Loucy (cell line): Measurements from ENCODE around the gene EIF4ENIF1.

Source experiments
- EZH2phosphoT487 ChIP-seq: fragments of 200-600 bp; IDR thresholded peaks from 2 replicates; pipeline ENCODE4 v1.6.1; 2018; ENCODE audit warnings: antibody characterized with exemption, mild to moderate bottlenecking, moderate library complexity, borderline replicate concordance
- TF ChIP-seq, protein P1 (sequence below): fragments of 200-600 bp; sonication (generic); conservative IDR thresholded peaks from 2 replicates; pipeline ENCODE4 v1.5.1; 2014; ENCODE audit warnings: mild to moderate bottlenecking, antibody characterized with exemption, low read length

DNA sequence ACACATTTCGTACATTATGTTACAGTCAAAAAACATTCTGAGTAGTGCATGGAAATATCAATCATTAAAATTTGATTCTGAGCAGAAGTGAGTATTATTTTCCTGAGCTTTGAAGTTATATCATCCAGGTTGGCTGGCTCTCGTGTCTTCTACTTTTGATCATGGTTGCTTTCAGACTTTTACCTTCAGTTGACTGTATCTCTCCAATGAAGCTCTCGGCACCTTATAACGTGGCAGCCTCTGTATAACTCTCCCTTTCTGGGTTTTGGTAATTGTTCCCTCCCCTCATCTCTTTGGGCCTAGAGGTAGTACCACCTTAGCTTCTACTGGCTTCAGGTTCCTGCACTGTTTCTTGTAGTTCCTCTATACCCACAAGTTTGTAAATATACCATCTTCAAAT is 18.9 kb upstream of the EIF4ENIF1 start:
- TF ChIP-seq, protein P1, sequence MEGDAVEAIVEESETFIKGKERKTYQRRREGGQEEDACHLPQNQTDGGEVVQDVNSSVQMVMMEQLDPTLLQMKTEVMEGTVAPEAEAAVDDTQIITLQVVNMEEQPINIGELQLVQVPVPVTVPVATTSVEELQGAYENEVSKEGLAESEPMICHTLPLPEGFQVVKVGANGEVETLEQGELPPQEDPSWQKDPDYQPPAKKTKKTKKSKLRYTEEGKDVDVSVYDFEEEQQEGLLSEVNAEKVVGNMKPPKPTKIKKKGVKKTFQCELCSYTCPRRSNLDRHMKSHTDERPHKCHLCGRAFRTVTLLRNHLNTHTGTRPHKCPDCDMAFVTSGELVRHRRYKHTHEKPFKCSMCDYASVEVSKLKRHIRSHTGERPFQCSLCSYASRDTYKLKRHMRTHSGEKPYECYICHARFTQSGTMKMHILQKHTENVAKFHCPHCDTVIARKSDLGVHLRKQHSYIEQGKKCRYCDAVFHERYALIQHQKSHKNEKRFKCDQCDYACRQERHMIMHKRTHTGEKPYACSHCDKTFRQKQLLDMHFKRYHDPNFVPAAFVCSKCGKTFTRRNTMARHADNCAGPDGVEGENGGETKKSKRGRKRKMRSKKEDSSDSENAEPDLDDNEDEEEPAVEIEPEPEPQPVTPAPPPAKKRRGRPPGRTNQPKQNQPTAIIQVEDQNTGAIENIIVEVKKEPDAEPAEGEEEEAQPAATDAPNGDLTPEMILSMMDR = no peak
- TF ChIP-seq EZH2phosphoT487 = no peak
